Fibroblast of peridontal ligament (primary cell): Measurements from ENCODE around the gene ACOX3.

ENCODE experiments used
- DNase-seq: peaks from one replicate; pipeline ENCODE4 v3.0.0-alpha.2; 2010; ENCODE audit errors: extremely low read depth

The ACOX3 gene

DNA sequence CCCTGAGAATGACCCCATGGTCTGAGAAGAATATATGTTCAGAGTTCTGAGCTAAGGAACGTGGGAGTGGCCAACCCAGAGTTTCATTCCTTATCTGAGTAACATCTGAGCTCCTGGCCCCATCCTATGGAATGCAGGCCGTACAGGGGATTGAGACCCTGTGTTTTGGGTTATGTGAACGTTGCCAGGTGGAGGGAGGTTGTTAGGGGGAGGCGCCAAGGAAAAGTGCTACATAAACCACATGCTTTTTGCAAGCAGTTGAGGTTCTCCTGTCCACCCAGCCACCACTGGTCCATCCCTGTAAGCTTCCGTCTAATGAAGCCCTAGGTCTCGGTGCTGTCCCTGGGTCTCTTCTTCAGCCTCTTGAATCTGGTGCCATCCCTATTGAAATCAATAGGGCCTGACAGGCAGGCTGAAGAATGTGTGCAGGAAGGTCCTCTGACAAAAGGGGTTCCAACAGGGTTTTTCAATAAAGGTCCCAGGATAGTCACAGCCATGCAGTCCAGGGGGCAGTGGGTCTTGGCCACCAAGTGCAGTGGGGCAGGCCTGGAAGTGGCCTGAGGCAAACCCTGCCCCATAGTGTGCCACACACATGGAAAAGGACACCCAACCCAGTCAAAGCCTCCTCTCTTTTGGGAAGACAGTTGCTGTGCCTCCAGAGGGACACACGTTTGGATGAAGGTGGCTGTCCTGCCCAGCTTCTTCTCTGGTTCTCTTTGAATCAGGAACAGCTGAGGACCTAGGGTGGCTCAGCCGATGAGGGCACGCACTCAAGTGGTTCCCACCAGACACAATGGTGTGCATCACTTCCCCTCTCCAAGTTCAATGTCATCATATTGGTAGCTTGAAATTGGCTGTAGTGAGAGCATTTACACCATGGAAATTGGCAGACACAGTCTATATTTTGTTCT lies 117.5 kb downstream of the ACOX3 start:
- DNase-seq = no peak

DNA sequence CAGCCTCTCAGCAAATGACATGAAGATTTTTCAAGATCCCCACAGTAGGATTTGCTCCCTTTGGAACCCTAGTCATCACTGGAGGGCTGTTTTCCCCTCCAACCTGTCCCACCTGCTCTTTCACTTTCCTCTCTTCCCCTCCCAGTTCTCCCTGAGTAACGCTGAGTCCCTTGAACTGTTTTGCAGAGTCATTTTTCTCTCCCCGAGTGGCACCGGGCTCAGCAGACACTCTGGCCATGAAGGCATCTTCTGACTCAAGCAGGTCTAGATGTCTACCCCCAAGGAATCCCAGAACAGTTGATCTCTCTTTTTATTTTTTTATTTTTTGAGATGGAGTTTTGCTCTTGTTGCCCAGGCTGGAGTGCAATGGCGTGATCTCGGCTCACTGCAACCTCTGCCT lies 118.8 kb downstream of the ACOX3 start:
- DNase-seq = no peak

DNA sequence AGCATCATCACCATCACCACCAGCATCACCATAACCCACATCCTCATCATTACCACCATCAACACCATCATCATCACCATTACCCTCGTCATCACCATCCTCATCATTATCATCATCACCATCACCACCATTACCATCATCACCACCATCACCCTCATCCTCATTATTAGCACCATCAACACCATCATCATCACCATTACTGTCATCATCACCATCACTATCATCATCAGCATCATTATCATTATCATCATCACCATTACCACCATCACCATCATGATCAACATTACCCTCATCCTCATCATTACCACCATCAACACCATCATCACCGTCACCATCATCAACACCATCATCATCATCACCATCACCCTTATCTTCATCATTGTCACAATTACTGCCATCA lies 119.3 kb downstream of the ACOX3 start:
- DNase-seq = no peak

DNA sequence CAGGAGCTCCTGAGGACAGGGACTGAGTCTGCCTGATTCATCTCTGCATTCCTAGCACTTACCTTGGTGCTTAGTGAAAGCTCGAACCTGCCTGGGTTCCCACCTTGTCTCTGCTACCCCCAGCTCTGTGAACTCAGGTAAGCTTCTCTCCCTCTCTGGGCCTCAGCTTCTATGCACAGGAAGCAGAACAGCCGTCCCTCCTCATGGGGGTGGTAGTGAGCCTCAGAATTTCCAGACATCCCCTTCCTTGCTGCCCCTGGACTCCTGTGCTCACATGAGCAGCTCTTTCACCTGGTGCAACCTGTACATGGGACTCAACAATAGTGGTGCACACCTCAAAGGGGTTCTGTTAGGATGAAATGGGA lies 120.2 kb downstream of the ACOX3 start:
- no peak for DNase-seq

DNA sequence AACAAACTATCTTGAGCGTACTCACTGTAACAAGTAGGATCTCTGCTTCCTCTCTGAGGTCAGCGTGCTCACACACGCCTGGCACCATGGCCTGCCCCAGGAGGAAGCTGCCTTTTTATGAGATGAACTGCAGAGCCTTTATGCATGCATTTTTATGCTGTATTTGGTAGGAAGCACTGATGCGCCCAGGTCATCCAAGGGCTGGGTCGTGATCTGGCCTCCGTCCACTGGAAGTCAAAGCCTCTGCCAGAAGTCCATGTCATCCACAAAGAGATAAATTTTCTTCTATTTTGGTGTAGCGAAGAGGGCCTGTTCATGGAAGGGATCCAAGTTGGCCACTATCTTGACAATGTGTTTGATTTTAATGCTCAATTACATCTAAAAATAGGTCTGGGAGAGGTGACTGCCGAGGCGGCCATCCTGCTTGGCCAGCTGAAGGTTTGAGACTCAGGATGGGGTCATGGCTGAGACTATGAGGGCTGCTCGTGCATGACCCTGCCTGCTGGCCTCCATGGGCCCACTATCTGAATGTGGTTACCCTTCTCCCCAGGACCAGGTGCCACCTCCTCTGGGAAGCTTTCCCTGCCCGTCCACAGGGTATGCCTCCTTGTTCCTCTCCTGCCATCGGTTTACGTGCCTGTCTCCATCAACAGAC lies 120.7 kb downstream of the ACOX3 start:
- DNase-seq = no peak

DNA sequence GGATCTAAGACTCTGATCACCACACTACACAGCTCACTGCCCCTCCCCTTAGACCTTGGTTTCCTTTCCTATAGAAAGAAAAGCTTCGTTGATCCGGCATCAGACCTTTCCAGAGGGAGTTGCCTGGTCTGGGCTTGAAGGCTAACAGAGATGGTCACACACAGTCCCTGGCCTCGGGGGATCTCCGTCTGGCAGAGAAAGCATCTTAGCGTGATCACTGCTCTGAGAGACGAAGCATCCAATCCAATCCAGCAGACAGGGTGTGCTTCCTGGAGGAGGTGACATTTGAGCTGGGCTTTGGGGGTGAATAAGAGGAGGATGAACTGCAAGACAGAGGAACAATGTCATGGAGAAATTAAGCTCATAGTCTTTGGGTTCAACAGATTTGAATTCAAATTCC lies 121.5 kb downstream of the ACOX3 start:
- no peak for DNase-seq

DNA sequence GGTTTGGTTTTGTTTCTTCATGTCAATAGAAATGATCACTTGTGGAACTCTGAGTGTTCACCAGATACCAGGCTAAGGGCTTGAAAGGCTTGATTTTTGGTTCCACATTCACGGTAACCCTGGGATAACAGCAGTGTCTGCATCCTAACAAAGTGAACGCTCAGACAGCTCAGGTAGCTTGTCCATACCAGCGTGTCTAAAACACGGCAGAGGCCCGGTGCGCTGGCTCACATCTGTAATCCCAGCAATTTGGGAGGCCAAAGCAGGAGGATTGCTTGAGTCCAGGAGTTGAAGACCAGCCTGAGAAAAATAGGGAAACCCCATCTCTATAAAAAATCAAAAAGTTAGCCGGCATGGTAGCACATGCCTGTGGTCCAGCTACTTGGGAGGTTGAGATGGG lies 122.0 kb downstream of the ACOX3 start:
- no peak for DNase-seq

DNA sequence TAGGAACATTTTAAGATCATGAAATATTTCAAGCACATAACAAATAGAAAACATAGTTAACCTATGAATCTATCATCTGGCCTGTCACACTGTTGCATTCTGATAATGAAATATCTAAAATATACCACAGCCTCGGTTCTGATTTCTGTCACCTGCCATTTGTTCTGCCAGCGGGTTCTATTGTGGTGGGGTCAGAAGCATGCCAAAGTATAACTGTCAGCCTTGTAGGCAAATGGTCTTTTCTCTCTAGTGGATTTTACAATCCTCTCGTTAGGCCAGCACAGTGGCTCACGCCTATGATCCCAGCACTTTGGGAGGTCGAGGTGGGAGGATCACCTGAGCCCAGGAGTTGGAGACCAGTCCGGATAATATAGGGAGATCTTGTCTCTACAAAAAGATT lies 123.0 kb downstream of the ACOX3 start:
- no peak for DNase-seq

DNA sequence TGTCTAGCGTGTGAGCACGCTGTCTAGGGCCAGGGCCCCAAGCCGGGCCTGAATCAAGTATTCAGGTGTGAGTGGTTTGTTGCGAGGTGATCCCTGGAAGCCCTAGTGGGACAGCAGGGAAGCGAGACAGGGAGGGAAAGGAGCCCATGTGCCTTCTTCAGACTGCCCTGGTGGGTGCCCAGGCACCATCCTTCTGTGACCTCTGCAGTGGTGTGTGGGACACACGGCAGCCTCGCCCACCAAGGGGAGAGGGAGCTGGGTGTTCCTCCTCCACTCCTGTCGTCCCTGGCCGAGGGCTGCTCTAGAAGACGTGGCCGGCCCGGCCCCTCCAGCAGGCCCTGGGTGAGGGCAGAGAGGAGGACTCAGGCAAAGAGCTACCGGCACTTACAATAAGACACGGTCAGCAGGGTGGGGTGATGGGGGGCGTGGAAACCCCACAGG lies 123.6 kb downstream of the ACOX3 start:
- DNase-seq = no peak
